Inflammatory macrophage treated with lipopolysaccharide for 1 hour (primary cell): Measurements from ENCODE around the gene PGRMC2.
A peak's percentile ranks its signal among the peaks of the same experiment; 100 is the strongest.
"Not testable (repeated sequence)": the region's sequence is repeated elsewhere in the genome, so short reads cannot be mapped to it uniquely, and the experiment has no call there.

Experiments
- DNase-seq, 2 donors: peaks; one replicate each; pipeline ENCODE4 v3.0.0-alpha.2; 2020 to 2022

PGRMC2 gene

GRCh38 chr4:128298146-128298758 lies 10.6 kb upstream of the PGRMC2 start:
- no peak for DNase-seq

GRCh38 chr4:128295255-128295654 lies 7.6 kb upstream of the PGRMC2 start:
- no peak for DNase-seq

GRCh38 chr4:128294464-128294863 lies 6.9 kb upstream of the PGRMC2 start:
- no peak for DNase-seq

GRCh38 chr4:128292349-128292748 lies 4.7 kb upstream of the PGRMC2 start:
- no peak for DNase-seq

GRCh38 chr4:128291096-128291495 lies 3.5 kb upstream of the PGRMC2 start:
- no peak for DNase-seq

GRCh38 chr4:128290526-128290925 lies 2.9 kb upstream of the PGRMC2 start:
- no peak for DNase-seq

- no peak for DNase-seq
These were observed 2.0 kb upstream of the PGRMC2 start for GRCh38 chr4:128289523-128290158.

GRCh38 chr4:128288689-128289106 lies 1.1 kb upstream of the PGRMC2 start:
- DNase-seq, result peak in 1 of 2 donors; percentile 15

GRCh38 chr4:128287871-128288688 lies 467 bp upstream of the PGRMC2 start:
- DNase-seq, result peak; percentile 97 to 99

GRCh38 chr4:128286474-128287058 lies 1.0 kb downstream of the PGRMC2 start:
- DNase-seq, result peak; percentile 9 to 15

GRCh38 chr4:128285085-128285997 lies 2.3 kb downstream of the PGRMC2 start:
- no peak for DNase-seq

GRCh38 chr4:128284317-128284716 lies 3.3 kb downstream of the PGRMC2 start:
- no peak for DNase-seq

- DNase-seq, result no peak
These were observed 4.5 kb downstream of the PGRMC2 start for GRCh38 chr4:128283071-128283470.

GRCh38 chr4:128282516-128282915 lies 5.1 kb downstream of the PGRMC2 start:
- DNase-seq, result no peak

GRCh38 chr4:128281354-128281753 lies 6.3 kb downstream of the PGRMC2 start:
- DNase-seq, result no peak

- no peak for DNase-seq
These were observed 7.9 kb downstream of the PGRMC2 start for GRCh38 chr4:128279624-128280225.

- no peak for DNase-seq
These were observed 9.8 kb downstream of the PGRMC2 start for GRCh38 chr4:128277856-128278255.

GRCh38 chr4:128275346-128275745 lies 12.3 kb downstream of the PGRMC2 start:
- DNase-seq, result no peak

- no peak for DNase-seq
These were observed 16.1 kb downstream of the PGRMC2 start for GRCh38 chr4:128271551-128271950.

GRCh38 chr4:128268970-128269369 lies 18.6 kb downstream of the PGRMC2 start:
- DNase-seq, result no peak

- DNase-seq, result no peak
These were observed 19.9 kb downstream of the PGRMC2 start for GRCh38 chr4:128267745-128268144.

GRCh38 chr4:128267171-128267570 lies 20.4 kb downstream of the PGRMC2 start:
- not testable (repeated sequence) for DNase-seq
